GM21367 (cell line): Measurements from ENCODE around the gene TMEM43.

ENCODE experiments used
- ATAC-seq: cut with Tn5 transposase; IDR thresholded peaks from one replicate; pipeline ENCODE4 v1.9.1; 2021; ENCODE audit not compliant: unreplicated experiment

Gene TMEM43

GRCh38 chr3:14135581-14135980 lies 10.7 kb downstream of the TMEM43 start:
- no peak for ATAC-seq

DNA sequence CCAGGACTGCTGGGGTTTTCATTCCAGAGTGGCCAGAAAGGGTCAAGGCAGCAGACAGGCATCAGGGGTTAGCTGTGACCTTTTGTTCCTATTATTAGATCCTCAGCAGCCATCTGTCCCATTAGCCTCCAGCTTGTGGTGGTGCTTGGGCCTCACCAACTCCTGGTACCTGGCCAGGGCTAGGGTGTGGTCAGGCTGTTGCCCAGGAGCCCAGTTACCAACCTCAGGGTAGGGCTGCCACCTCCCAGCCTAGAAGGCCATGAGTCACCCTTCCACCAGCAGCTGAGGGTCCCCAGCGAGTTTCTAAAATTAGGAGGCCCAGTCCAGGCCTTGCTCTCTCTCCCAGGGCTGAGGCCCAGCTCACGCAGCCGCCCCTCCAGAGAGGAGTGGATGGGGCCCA lies 12.2 kb downstream of the TMEM43 start:
- ATAC-seq = no peak

GRCh38 chr3:14137445-14137844 lies 12.6 kb downstream of the TMEM43 start:
- no peak for ATAC-seq

DNA sequence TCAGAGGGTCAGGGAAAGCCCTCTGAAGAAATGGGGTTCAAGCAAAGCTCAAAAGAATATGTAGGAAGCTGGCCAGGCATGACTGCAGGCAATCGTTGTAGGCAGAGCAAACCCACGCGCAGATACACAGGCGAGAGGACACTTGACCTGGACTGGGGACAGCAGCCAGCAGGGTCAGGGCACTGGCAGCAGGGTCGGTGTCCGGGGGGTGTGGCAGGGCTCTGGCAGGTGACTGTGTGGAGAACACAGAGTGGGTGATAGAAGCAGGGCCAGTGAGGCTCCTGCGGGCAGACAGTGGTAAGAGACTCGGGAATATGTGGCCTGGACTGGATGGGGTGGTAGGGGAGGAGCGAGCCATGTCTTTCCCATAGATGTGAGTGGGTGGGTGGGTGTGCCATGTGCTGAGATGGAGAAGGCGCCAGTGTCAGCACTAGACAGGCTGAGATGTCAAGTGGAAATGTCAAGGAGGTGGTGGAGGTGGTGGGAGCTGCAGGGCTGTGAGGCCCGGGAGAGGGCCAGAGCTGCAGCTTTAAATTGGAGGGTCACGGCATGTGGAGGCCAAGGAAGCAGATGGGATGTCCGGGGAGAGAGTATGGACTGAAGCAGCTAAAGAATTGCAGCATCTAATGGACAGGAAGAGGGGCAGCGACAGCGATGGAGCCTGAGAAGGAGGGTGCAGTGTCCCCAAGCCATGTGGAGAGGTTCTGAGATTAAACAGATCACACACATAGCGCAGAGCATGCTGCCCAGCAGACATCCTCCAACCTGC lies 13.4 kb downstream of the TMEM43 start:
- ATAC-seq = no peak

- no peak for ATAC-seq
Observed at GRCh38 chr3:14138878-14139655, 14.2 kb downstream of the TMEM43 start.

DNA sequence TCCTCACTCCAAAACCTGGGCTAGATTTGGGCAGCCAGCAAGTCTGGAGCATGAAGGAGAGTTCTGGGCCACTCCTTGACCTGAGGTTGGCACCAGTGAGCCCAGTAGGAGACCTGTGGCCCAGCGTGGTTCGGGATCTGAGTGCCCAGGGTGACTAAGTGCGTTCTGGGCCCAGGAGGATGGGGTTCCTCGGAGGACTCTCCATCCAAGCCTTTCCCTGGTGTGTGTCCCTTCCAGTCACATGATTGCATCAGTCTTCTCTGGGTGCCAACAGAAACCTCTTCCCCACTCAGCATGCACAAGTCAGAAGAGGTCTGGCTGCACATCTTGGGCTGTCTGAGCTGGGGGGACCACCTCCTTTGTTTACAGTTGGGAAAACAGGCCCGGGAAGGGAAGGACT lies 14.9 kb downstream of the TMEM43 start:
- ATAC-seq = no peak

GRCh38 chr3:14140668-14141067 lies 15.8 kb downstream of the TMEM43 start:
- no peak for ATAC-seq

DNA sequence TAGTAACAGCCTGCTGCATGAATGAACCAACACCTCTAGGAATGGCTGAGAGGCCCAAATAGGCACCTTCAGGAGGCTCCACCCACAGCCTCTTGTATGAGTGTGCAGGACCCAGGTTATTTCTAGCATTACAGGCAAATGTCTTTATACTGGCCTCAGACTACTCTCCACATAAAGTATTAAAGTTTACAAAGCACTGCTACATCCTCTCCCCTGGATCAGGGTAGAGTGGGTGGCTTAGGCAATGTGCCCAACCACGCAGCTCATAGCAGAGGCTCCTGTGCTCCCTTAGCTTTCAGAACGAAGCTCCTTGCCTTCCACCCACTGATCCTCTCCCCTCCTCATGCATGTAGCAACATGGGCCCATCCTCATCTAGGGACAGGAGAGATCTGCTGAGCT lies 16.3 kb downstream of the TMEM43 start:
- no peak for ATAC-seq

DNA sequence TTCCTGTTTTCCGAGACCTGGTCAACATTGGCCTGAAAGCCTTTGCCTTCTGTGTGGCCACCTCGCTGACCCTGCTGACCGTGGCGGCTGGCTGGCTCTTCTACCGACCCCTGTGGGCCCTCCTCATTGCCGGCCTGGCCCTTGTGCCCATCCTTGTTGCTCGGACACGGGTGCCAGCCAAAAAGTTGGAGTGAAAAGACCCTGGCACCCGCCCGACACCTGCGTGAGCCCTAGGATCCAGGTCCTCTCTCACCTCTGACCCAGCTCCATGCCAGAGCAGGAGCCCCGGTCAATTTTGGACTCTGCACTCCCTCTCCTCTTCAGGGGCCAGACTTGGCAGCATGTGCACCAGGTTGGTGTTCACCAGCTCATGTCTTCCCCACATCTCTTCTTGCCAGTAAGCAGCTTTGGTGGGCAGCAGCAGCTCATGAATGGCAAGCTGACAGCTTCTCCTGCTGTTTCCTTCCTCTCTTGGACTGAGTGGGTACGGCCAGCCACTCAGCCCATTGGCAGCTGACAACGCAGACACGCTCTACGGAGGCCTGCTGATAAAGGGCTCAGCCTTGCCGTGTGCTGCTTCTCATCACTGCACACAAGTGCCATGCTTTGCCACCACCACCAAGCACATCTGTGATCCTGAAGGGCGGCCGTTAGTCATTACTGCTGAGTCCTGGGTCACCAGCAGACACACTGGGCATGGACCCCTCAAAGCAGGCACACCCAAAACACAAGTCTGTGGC lies 16.9 kb downstream of the TMEM43 start:
- no peak for ATAC-seq

DNA sequence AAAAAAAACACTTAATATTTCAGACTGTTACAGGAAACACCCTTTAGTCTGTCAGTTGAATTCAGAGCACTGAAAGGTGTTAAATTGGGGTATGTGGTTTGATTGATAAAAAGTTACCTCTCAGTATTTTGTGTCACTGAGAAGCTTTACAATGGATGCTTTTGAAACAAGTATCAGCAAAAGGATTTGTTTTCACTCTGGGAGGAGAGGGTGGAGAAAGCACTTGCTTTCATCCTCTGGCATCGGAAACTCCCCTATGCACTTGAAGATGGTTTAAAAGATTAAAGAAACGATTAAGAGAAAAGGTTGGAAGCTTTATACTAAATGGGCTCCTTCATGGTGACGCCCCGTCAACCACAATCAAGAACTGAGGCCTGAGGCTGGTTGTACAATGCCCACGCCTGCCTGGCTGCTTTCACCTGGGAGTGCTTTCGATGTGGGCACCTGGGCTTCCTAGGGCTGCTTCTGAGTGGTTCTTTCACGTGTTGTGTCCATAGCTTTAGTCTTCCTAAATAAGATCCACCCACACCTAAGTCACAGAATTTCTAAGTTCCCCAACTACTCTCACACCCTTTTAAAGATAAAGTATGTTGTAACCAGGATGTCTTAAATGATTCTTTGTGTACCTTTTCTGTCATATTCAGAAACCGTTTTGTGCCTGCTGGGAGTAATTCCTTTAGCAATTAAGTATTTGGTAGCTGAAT lies 17.9 kb downstream of the TMEM43 start:
- no peak for ATAC-seq

- no peak for ATAC-seq
Observed at GRCh38 chr3:14143271-14144225, 18.7 kb downstream of the TMEM43 start.

DNA sequence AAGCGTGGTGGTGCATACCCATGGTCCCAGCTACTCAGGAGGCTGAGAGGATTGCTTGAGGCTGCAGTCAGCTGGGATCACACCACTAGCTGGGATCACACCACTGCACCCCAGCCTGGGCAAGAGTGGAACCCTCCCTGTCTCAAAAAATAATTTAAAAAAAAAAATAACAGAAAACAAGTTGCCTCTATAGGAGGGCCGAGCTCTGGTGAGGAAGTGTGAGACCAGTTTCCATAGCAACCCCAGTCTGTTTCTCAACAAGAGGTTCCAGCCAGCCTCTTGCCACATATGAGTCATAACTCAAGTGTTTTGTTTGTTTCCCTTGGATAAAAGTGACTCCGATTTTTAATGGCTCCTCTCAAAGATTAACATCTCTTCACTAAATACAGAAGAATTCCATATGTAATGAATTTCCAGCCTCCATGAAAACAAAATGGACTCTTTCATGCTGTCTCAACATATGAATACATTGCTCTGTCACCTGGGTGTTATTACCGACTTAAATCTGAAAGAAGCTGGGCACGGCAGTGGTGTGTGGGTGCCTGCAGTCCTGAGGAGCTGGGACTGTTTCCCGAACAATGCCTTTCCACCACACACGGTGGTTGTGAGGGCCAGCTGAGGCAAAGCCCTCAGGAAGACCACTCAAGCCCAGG lies 19.7 kb downstream of the TMEM43 start:
- peak; percentile 95 for ATAC-seq

DNA sequence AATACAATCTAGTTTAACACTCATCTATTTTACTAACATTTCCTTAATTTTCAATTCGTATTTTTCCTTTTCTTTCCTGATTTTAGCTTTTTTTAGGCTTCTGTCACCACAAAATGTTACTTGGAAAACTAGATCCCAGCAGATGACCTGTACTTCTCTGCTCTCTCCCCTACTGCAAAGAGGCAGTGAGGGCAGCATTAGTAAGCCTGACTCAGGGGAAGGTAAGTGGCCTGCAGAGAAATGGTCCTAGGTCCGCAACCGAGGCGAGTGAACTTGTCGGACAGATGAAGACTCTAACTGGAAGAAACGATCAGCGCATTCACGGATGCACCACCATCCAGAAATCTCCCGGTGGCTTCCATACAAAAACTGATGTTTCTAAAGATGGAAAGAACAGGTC lies 20.4 kb downstream of the TMEM43 start:
- no peak for ATAC-seq

DNA sequence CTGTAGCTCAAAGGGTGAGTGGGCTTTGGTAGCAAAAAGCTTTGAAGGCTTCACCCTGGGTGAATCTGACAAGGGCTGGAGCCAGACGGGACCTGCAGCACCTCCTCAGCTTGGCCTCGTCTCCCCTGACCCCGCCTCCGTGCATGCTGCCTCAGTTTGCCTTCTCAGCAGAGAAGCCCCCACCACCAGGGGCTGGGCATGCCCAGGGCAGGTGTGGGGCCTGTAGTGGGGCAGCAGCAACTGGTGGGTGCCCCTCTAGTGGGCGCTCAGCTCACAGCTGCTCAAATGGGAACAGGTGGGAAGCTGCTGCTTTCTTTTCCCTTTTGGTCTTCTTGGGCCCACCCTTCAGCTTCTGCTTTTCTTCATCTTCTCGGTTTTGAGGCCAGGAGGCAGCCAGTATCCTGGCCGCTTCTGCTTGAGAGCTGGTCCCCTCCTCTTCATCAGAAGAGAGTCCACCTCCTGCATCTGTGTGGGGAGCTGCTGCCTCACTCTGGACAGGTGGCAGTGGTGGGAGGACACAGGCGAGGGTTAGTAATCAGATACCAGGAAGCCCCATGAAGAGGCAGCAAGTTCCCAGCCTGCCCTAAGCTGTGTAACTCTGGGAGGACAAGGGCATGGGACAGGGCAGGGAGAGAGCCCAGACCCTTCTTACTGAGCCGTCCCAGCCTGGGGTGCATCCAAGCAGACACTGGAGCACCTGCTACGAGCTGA lies 21.0 kb downstream of the TMEM43 start:
- no peak for ATAC-seq

DNA sequence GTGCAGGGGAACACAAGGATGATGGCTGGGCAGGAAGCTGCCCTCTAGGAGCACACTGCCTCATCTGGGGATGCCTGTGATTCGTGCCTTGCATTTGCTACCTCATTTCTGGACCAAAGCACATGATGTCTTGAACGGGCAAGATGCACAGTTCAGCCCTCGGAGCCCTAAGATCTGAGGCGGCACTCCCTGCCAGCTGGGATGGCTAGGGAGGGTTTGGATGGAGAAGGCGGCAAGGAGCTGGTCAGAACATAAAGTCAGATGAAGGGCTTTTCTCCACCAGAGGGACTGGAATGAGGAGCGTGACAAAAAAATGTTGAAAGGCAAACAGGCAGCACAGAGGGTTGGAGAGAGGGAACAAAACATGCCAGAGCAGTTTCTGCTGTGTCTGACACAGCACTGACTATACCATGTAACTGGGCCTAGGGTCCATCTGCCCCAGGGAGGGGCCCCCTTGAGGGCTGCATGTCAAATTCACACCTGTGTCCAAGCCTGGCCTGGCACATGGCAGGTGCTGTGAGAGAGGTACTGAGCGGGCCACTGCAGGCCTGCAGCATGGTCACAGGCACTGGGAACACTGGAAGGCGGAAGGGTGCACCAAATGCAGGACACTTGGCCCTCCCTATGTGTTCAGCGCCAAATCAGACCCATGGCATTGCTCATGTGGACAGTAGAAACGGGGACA lies 21.7 kb downstream of the TMEM43 start:
- no peak for ATAC-seq

DNA sequence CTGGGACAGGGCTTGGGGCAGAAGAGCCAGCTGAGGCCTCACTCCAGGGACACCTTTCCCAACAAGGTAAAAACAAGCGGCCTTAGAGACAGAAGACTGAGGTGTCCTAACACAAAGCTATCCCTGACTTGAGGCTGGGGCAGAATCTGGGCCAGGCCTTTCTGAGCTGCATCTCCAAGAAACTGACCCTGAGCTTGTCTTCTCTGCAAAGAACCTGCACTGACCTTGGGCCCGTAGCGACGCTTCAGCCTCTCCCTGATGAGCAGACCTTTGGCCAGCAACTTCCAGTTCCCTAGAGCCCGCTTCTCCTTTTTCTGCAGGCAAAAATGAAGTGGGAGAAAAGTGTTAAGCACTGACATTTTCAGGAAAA lies 22.2 kb downstream of the TMEM43 start:
- ATAC-seq = no peak

DNA sequence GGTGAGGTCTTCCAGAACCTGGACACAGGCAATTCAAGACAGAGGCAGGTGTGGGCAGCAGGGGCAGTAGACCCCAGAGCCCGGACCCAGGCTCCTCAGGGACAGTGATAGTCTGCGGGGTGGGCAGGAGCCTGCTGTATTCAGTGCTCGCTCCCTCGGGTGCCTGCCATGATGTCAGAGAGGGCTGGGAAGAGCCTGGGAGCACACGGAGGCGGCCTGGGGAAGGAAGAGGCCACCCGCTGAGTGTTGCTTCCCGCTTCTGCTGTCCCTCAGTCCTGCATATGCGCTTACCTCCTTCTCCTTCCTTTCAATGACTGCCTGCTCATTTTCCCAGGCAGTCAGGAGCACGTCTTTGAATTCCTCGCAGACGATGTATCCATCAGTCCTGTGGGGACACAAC lies 22.8 kb downstream of the TMEM43 start:
- ATAC-seq = no peak
